Tibial nerve (tissue), 4 donors: ENCODE measurements around the gene FBXL15.

ENCODE experiments used
- CTCF ChIP-seq, 5 experiments: fragments of 200-600 bp in 3 of 5; fragments of 450-650 bp in 2 of 5; sonication (generic) in 3 of 5; IDR thresholded peaks; one replicate each; pipeline ENCODE4 v1.5.1; 2016 to 2019; ENCODE audit warnings: antibody characterized with exemption in 5 of 5, mild to moderate bottlenecking in 3 of 5, moderate library complexity in 2 of 5
- EP300 ChIP-seq, 2 donors: sonication (generic); formaldehyde crosslinking; IDR thresholded peaks; one replicate each; pipeline ENCODE4 v1.6.1; 2017; ENCODE audit warnings: antibody characterized with exemption in 2 of 2, mild to moderate bottlenecking in 1 of 2
- POLR2A ChIP-seq, 2 donors: fragments of 450-650 bp; IDR thresholded peaks; one replicate each; pipeline ENCODE4 v1.6.1; 2017; ENCODE audit warnings: antibody characterized with exemption in 2 of 2, mild to moderate bottlenecking in 2 of 2, moderate library complexity in 2 of 2

GRCh38 chr10:102384053-102384452 is 36.6 kb upstream of the FBXL15 start:
- TF ChIP-seq CTCF (IDR thresholded peaks at IDR 0.05) (no peak), POLR2A (IDR thresholded peaks at IDR 0.05) (no peak), EP300 (IDR thresholded peaks at IDR 0.05) (no peak)
